G401.6 (cell line): Measurements from ENCODE around the gene KRT71.
"Not testable (repeated sequence)": the region's sequence is repeated elsewhere in the genome, so short reads cannot be mapped to it uniquely, and the experiment has no call there.

Experiments used
- FAIRE-seq: peaks from 2 replicates; lab custom pipeline; 2012; peaks lifted over from hg19 to GRCh38; lab: Jason Lieb, UNC

Gene KRT71

DNA sequence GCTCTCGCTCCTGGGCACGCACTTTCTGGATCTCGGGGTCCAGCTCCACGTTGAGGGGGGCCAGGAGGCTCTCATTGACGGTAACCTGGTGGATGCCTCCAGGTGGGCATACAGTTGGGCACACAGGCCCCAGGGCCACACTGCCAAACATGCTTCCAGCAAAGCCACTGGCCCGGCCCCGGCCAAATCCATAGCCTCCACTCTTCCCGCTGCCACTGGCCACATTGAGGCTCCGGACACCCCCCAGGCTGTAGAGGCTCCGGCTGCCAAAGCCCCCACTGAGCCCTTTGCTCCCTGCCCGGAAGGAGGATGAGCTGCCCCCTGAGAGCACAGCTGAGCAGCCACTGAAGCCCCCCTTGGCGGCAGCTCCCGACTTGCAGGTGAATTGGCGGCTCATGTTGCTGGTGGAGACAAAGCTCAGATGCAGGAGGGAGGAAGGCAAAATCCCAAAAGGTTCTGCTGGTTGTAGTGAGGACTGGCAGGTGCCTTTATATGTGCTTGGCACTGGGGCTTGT is at the start of gene KRT71:
TSS of gene KRT71 (minus strand) at position 465 of the 515 bp plus-strand sequence. CDS start at position 397, 68 bp downstream.
- no peak for FAIRE-seq

DNA sequence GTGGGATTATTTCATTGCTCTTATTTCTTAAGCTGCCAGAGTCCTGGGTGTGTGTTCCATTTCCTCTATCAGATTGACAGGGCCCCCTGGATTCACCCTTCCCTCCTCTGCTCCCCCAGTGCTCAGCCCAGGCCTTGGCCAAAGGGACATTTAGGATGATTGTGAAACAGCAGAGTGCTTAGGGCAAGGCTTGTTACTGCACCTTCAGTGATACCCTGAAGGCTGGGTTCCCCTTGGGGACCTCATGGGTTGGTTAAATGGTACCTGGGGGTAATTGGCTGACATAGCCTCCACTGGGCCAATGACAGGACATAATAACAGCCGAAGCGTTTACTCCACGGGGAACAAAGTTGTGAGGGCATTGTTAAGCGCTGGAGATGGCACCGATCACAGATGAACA is 49.6 kb upstream of the KRT71 start:
- FAIRE-seq: no peak

- FAIRE-seq: no peak
Observed at GRCh38 chr12:52601671-52602070, 48.7 kb upstream of the KRT71 start.

DNA sequence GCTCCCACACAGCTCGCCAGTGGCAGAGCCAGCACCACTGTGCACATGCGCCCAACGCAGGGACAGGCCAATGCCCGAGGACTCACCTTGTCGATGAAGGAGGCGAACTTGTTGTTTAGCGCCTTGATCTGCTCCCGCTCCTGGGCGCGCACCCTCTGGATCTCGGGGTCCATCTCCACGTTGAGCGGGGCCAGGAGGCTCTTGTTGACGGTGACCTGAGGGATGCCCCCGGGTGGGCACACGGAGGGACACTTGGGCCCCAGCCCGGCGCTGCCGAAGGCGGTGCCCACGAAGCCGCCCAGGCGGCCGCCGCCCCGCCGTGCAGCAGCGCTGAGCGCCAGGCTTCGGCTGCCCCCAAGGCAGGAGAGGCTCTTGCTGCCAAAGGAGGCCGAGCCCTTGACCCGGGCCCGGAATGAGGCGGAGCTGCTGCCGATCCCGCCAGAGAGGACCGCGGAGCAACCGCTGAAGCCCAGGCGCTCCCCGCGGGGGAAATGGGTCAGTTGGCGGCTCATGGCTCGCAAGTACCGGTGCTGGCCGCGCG is 48.1 kb upstream of the KRT71 start, which contains the start of gene KRT72:
TSS of gene KRT72 (minus strand) at position 523 of the 541 bp plus-strand sequence. CDS start at position 512, 11 bp downstream.
- no peak for FAIRE-seq

DNA sequence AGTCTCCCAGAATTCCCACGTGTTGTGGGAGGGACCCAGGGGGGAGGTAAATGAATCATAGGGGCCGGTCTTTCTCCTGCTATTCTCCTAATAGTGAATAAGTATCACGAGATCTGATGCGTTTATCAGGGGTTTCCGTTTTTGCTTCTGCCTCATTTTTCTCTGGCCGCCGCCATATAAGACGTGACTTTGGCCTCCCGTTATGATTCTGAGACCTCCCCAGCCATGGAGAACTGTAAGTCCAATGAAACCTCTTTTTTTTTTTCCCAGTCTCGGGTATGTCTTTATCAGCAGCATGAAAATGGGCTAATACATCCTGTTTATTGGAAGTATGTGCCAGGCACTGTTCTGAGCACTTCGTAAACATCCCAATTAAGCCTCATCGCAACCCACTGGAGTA is 47.5 kb upstream of the KRT71 start:
- FAIRE-seq: no peak

DNA sequence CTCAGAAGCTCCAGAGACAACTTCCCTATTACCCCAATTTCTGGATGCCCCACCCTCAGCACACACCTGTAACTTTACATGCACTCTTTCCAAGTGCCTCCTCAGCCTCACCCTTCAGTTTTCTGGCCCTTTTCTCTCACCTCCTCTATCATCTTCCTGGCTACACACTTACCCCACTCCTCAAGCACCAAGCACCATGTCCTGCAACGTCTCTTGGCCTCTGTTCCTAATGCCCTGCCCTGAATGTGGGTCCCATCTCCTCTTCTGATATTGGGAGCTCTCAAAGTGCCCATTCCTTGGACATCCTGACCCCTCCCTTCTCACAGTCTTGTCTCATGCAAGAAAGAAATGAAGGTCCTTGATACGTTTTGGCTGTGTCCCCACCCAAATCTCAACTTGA is 47.1 kb upstream of the KRT71 start:
- FAIRE-seq: no peak

DNA sequence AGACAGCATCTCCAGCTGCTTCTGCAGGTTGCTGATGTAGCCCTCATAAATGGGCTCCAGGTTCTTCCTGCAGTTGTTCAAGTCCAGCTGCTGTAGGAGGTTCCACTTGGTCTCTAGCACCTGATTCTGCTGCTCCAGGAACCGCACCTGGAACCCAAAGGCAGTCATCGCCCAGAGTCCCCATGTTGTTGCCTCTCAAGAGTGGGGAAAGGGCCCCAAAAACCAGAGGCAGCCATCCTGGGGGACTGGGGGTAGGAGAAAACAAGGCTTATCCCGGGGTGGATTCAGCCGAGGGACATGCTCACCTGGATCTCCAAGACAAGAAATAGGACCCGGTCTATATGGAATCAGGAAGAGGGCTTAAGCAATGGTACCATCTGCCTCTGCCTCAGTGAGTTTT is 46.0 kb upstream of the KRT71 start:
- FAIRE-seq: no peak

GRCh38 chr12:52594237-52594636 is 41.3 kb upstream of the KRT71 start:
- not testable (repeated sequence) for FAIRE-seq

DNA sequence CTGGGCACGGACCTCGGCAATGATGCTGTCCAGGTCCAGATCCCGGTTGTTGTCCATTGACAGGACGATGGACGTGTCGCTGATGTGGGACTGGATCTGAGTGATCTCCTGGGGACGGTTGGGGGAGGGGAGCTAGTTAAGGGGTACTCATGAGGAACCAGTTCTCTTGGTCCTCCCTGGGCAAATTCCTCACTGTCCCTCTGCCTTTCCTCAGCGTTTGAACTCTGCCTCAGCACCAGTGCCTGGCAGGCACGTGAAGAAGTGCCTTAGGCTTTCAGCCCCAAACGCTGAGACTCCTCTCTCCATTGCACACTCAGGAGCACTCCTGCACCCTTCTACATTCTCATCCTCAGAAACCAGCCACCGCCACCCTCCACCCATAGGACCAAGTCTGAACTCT is 38.6 kb upstream of the KRT71 start:
- FAIRE-seq: no peak

DNA sequence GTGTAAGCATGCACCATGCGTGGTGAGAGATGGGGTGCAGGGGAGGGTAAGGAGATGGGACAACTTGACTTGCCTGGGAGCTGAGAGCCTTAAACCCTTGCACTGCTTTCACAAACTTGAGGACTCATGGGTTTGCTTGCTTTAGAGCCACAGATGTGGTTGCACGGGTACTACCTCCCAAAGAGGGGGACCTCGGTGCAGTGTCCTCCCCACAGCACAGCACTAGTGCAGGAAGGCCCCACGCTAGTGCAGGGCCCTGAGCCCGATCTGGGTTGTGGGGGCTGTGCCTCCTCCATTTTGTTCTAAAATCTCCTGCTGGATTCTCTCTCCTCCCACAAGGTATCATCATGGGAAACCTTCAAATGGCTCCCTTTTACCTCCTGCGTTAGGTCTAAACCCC is 37.1 kb upstream of the KRT71 start:
- FAIRE-seq: no peak

GRCh38 chr12:52587563-52587962 is 34.6 kb upstream of the KRT71 start:
- no peak for FAIRE-seq

DNA sequence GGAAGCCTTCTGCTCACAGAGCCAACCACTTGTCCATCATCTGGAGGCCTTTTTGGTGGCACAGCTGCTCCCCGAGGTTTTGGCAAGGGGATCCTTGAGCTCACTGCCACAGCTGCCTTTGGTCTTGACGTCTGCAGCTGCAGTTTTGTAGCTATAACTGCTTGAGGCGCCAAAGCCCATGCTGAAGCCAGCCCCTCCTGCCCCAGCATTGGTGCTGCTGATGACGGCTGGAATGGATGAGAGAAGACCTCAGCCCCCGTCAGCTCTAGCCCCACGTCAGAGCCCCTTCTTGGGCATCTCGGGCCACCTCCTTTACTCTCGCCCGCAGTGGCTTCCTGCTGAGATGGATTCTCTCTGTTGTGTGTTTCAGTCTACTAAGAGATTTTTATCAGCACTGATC is 33.0 kb upstream of the KRT71 start:
- FAIRE-seq: no peak

- no peak for FAIRE-seq
Observed at GRCh38 chr12:52585066-52585465, 32.1 kb upstream of the KRT71 start.

- FAIRE-seq: no peak
Observed at GRCh38 chr12:52584156-52584682, 31.3 kb upstream of the KRT71 start.

- no peak for FAIRE-seq
Observed at GRCh38 chr12:52582971-52583456, 30.1 kb upstream of the KRT71 start.

DNA sequence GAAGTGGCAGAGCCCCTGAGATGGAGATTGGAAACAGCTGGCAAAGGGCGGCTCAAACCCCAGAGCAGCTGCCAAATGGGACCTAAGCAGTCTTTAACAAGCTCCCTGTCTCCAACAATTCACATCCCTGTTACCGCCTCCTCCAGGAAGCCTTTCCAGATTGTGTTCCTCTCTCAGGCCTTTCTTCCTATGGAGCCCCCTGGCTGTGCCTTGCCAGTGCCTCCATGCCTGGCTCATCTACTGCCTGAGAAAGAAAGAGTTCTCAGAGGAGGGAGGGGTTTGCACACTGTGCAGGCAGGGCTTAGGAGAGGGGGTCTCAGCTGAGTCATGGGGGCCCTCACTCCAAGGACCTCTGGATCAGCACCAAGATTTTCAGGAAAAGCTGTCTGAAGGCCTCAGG is 29.5 kb upstream of the KRT71 start:
- no peak for FAIRE-seq

GRCh38 chr12:52581481-52581880 is 28.5 kb upstream of the KRT71 start:
- no peak for FAIRE-seq

DNA sequence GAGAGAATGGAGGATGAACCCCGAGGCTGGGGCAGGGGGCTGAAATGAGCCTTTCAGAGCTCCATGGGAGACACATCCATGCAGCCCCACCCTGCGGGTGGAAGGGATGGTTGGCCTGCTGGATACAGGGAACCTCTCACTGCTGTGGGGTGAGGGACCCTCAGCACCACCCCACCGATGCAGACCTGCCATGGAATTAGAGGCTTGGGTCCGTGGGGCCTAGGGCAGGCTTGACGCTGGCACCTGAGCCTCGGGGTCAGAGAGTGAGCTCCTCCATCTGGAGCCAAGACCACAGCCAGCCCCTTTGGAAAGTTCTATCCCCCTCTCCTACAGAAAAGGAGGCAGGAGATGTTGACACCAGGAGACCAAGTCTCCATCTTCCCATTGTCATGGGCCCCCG is 28.1 kb upstream of the KRT71 start:
- FAIRE-seq: no peak

DNA sequence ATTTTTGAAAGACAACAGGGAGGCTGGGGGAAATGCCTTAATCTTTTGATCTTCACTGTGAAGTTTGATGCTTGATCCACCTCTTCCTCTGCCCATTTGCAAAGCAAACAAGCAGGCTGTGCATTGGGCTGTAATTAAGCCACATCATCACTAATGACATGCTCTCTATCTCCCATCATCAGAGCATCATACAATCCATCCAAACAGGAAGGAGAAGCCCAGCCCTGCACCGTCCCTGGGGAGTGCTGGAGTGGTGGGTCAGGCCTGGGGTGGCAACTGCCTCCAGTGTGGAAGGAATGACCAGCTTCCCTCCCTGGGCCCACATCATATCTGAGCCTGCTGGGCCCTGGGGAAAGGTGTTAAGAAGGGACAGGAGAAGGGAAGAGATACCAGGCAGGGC is 27.6 kb upstream of the KRT71 start:
- FAIRE-seq: no peak

GRCh38 chr12:52579468-52580465 is 26.8 kb upstream of the KRT71 start:
- FAIRE-seq: no peak

DNA sequence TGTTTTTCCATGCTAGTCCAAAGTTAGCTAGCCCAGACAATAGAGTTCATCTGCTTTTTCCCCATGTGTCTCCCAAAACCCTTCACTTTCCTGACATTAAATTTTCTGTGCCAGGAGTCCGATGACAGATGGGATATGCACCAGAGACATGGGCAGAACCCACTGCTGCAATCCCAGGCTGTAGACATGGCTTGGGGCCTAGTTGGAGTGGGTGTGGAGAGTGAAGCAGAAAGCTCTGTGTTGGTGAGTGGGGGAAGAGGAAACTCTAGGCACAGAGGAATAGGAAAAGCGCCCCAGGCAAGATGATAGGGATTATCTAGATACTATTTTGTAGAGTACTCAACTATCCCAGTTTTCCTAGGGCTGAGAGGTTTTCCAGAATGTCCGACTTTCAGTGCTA is 25.5 kb upstream of the KRT71 start:
- no peak for FAIRE-seq

- no peak for FAIRE-seq
Observed at GRCh38 chr12:52577316-52577715, 24.4 kb upstream of the KRT71 start.

GRCh38 chr12:52575948-52576347 is 23.0 kb upstream of the KRT71 start:
- FAIRE-seq: no peak
